ENCODE data around the gene TMEM63C. TPM values are rescaled to one million over a fixed set of nuclear protein-coding genes. Genes with fewer than 3 reads are reported as not detected.

Gene TMEM63C
- total and polyA plus RNA-seq, 7 donors = 0.04 to 0.58 (median 0.21) TPM; not detected in 3

DNA sequence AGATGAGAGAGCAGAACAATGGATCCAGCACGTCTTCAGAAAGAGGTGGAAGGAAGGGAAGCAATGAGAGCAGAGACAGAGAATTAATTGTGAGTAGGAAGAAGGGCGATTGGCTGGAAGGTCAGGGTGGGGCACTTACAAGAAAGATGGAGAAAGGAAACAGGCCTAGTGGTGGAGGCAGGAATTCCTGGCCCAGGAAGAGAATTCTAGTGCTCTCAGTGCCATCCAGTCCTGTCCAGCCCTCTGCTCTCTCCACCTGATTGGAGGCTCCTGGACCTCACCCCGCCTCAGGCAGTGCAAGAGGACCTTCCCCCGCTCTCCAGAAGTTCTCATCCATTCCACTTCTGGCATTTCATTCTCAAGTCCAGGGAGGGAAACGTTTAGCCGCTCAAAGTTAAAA, 46.5 kb downstream of the TMEM63C start:
- Histone ChIP-seq H3K9me3 (no peaks in the 10 kb centered on the region), H3K4me3 (no peak overlapping the region), H3K27ac (no peak overlapping the region), H3K4me1 (no peaks in the 10 kb centered on the region), H3K27me3 (ENCODE audit: insufficient read depth in 3 of 3, low read length in 2 of 3) (peaks cover 0 to 2% (median 0%) of the 10 kb centered on the region in 3 donors), H3K36me3 (ENCODE audit: insufficient read depth in 1 of 2, low read depth in 1 of 2) (no peaks in the 10 kb centered on the region)
- 68 to 72% (median 69%) methylated on average over 6 of the region's 6 CpGs for WGBS, 3 donors
- ATAC-seq (no peak), DNase-seq (no peak)
- intact Hi-C loops (cut with DNase I) = no loop called here
- TF ChIP-seq, protein P1, sequence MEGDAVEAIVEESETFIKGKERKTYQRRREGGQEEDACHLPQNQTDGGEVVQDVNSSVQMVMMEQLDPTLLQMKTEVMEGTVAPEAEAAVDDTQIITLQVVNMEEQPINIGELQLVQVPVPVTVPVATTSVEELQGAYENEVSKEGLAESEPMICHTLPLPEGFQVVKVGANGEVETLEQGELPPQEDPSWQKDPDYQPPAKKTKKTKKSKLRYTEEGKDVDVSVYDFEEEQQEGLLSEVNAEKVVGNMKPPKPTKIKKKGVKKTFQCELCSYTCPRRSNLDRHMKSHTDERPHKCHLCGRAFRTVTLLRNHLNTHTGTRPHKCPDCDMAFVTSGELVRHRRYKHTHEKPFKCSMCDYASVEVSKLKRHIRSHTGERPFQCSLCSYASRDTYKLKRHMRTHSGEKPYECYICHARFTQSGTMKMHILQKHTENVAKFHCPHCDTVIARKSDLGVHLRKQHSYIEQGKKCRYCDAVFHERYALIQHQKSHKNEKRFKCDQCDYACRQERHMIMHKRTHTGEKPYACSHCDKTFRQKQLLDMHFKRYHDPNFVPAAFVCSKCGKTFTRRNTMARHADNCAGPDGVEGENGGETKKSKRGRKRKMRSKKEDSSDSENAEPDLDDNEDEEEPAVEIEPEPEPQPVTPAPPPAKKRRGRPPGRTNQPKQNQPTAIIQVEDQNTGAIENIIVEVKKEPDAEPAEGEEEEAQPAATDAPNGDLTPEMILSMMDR (IDR thresholded peaks at IDR 0.05) = no peak

DNA sequence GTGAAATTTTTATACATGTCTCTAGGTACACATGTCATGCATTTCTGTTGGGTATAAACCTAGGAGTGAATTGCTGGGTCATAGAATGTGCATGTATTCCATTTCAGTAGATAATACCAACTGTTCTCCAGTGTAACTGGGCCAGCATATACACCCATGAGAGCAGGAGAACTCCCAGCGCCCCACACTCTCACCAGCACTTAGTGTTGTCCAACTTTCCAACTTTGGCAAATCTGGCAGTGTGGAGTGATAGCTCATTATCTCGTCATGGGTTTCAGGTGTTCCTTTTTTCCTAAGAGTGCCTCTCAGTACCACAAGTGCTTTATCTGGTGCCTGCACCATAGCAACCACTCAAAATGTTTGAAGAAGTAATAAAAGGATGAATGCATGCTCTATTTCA, 49.3 kb downstream of the TMEM63C start:
- WGBS, 3 donors = 74 to 88% (median 82%) methylated on average over 2 of the region's 2 CpGs
- no peaks in the 10 kb centered on the region for H3K36me3 ChIP-seq (ENCODE audit: insufficient read depth in 1 of 2, low read depth in 1 of 2)
- no peak overlapping the region for H3K4me3 ChIP-seq
- no peak overlapping the region for H3K27ac ChIP-seq
- no peaks in the 10 kb centered on the region for H3K9me3 ChIP-seq
- no peaks in the 10 kb centered on the region for H3K4me1 ChIP-seq
- intact Hi-C loops (cut with DNase I) = no loop called here
- DNase-seq (no peak), ATAC-seq (no peak)
- TF ChIP-seq, protein P1 (IDR thresholded peaks at IDR 0.05) = no peak
- H3K27me3 ChIP-seq (ENCODE audit: insufficient read depth in 3 of 3, low read length in 2 of 3) = peaks cover 0 to 2% (median 0%) of the 10 kb centered on the region in 3 donors

DNA sequence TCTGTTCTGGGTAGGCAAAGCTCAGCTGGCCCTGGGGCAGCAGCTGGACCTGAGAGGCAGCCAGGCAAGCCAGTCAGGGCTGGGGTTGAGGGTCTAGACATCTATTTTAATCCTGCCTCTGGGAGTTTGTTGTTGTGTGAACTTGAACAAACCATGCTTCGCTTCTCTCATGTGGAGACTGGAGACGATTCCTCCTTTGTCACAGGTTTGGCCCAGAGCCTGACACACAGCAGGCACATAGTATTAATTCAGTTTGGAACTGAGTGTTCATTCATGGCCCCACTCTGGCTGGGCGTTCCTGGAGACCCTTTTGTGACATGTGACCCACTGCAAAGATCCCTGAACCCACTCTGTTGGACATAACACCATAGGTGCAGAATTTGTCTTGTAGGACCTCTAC, 50.1 kb downstream of the TMEM63C start:
- no peak overlapping the region for H3K4me3 ChIP-seq
- no peaks in the 10 kb centered on the region for H3K9me3 ChIP-seq
- 54 to 75% (median 55%) methylated on average over 3 of the region's 3 CpGs for WGBS, 3 donors
- no peaks in the 10 kb centered on the region for H3K36me3 ChIP-seq (ENCODE audit: insufficient read depth in 1 of 2, low read depth in 1 of 2)
- intact Hi-C loops (cut with DNase I) = no loop called here
- peaks cover 0 to 2% (median 0%) of the 10 kb centered on the region in 3 donors for H3K27me3 ChIP-seq (ENCODE audit: insufficient read depth in 3 of 3, low read length in 2 of 3)
- ATAC-seq (no peak), DNase-seq (no peak)
- no peaks in the 10 kb centered on the region for H3K4me1 ChIP-seq
- no peak overlapping the region for H3K27ac ChIP-seq
- TF ChIP-seq, protein P1 (IDR thresholded peaks at IDR 0.05) = no peak

DNA sequence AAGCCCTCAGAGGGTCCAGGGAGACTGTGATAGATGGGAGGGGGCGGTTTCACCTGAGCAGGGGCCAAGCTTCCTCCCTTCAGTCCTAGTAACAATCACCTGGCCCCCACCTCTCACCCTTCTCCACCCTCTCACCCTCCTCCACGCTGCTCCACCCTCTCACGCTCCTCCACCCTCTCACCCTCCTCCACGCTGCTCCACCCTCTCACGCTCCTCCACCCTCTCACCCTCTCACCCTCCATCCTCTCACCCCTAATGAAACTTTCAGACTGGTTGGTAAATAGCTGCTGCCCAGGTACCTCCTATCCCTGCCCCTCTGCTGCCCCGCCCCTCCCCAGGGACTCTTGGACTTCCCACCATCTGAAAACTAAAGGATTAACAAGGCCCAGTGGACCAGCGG, 55.2 kb downstream of the TMEM63C start:
- intact Hi-C loops (cut with DNase I) = no loop called here
- Histone ChIP-seq H3K27me3 (ENCODE audit: insufficient read depth in 3 of 3, low read length in 2 of 3) (peaks cover 0 to under 1% (median 0%) of the 10 kb centered on the region in 3 donors), H3K4me1 (no peaks in the 10 kb centered on the region), H3K36me3 (ENCODE audit: insufficient read depth in 1 of 2, low read depth in 1 of 2) (no peaks in the 10 kb centered on the region), H3K27ac (no peak overlapping the region), H3K9me3 (no peaks in the 10 kb centered on the region), H3K4me3 (no peak overlapping the region)
- ATAC-seq = no peak
- WGBS, 3 donors = 75 to 79% (median 75%) methylated on average over 7 of the region's 7 CpGs
- DNase-seq = no peak
- TF ChIP-seq, protein P1 (IDR thresholded peaks at IDR 0.05) = no peak

DNA sequence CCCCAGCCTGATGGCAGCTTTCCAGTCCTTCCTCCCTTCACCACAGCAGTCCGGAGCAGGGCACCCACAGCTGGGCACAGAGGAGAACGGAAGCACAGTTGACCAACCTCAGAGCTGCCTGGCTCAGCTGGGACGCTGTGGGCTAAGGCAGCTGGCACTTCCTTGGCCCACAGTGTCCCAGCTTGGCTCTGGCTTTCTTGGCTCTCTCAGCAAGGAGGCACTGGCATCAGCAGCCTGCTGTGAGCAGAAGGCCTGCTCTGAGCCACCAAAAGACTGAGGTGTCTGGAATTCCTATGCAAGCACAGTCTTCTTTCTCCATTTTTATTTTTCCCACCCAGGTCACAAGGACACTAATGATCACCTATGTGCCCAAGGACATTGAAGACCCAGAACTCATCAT, 56.8 kb downstream of the TMEM63C start:
- H3K27me3 ChIP-seq (ENCODE audit: insufficient read depth in 3 of 3, low read length in 2 of 3) = no peaks in the 10 kb centered on the region
- no peaks in the 10 kb centered on the region for H3K9me3 ChIP-seq
- intact Hi-C loops (cut with DNase I) = no loop called here
- no peaks in the 10 kb centered on the region for H3K4me1 ChIP-seq
- no peak overlapping the region for H3K4me3 ChIP-seq
- ATAC-seq = no peak
- TF ChIP-seq, protein P1 (IDR thresholded peaks at IDR 0.05) = no peak
- 42 to 54% (median 45%) methylated on average over 3 of the region's 3 CpGs for WGBS, 3 donors
- DNase-seq = no peak
- H3K36me3 ChIP-seq (ENCODE audit: insufficient read depth in 1 of 2, low read depth in 1 of 2) = no peaks in the 10 kb centered on the region
- H3K27ac ChIP-seq = no peak overlapping the region

Data from psoas muscle (tissue), 8 donors.